ENCODE measurements around the gene CACNA2D3. TPM values are rescaled to one million over a fixed set of nuclear protein-coding genes. Genes with fewer than 3 reads are reported as not detected.
A peak's percentile ranks its signal among the peaks of the same experiment; 100 is the strongest.
"Not testable (repeated sequence)": the region's sequence is repeated elsewhere in the genome, so short reads cannot be mapped to it uniquely, and the experiment has no call there.

The CACNA2D3 gene
- not detected for total RNA-seq

GRCh38 chr3:54122324-54123002, at the start of gene CACNA2D3:
TSS of gene CACNA2D3 (plus strand) at chr3:54122552.
- Mint-ChIP-seq H3K27me3 (peaks cover 33% of the 10 kb centered on the region), H3K9me3 (no peaks in the 10 kb centered on the region), H3K4me1 (no peaks in the 10 kb centered on the region), H3K4me3 (peak within 1 kb of the TSS; percentile 6), H3K27ac (no peak within 1 kb of the TSS), H3K36me3 (ENCODE audit: low read depth) (no peaks in the 10 kb centered on the region)
- ATAC-seq (replicated peaks): no peak

- Mint-ChIP-seq H3K4me1 (no peaks in the 10 kb centered on the region), H3K27me3 (peaks cover 4% of the 10 kb centered on the region), H3K27ac (no peak overlapping the region), H3K4me3 (no peak overlapping the region), H3K36me3 (ENCODE audit: low read depth) (no peaks in the 10 kb centered on the region), H3K9me3 (no peaks in the 10 kb centered on the region)
- no peak for ATAC-seq (replicated peaks)
Measured at GRCh38 chr3:54073386-54073785, 49.0 kb upstream of the CACNA2D3 start.

GRCh38 chr3:54079314-54079713, 43.0 kb upstream of the CACNA2D3 start:
- H3K4me3 Mint-ChIP-seq: no peak overlapping the region

GRCh38 chr3:54079730-54080325, 42.5 kb upstream of the CACNA2D3 start:
- ATAC-seq (replicated peaks): no peak
- Mint-ChIP-seq H3K4me3 (no peak overlapping the region), H3K27me3 (peaks cover 12% of the 10 kb centered on the region), H3K27ac (no peak overlapping the region), H3K4me1 (no peaks in the 10 kb centered on the region), H3K9me3 (no peaks in the 10 kb centered on the region), H3K36me3 (ENCODE audit: low read depth) (no peaks in the 10 kb centered on the region)

More at GRCh38 chr3:54079314-54079713, 43.0 kb upstream of the CACNA2D3 start:
- peaks cover 8% of the 10 kb centered on the region for H3K27me3 Mint-ChIP-seq
- no peaks in the 10 kb centered on the region for H3K9me3 Mint-ChIP-seq
- no peak overlapping the region for H3K27ac Mint-ChIP-seq
- no peak for ATAC-seq (replicated peaks)
- H3K36me3 Mint-ChIP-seq (ENCODE audit: low read depth): no peaks in the 10 kb centered on the region
- H3K4me1 Mint-ChIP-seq: no peaks in the 10 kb centered on the region

- H3K9me3 Mint-ChIP-seq: no peaks in the 10 kb centered on the region
- no peaks in the 10 kb centered on the region for H3K4me1 Mint-ChIP-seq
Measured at GRCh38 chr3:54083921-54084320, 38.4 kb upstream of the CACNA2D3 start.

GRCh38 chr3:54085936-54086335, 36.4 kb upstream of the CACNA2D3 start:
- H3K4me3 Mint-ChIP-seq: no peak overlapping the region
- H3K9me3 Mint-ChIP-seq: no peaks in the 10 kb centered on the region
- peaks cover 32% of the 10 kb centered on the region for H3K27me3 Mint-ChIP-seq
- ATAC-seq (replicated peaks): no peak
- H3K4me1 Mint-ChIP-seq: no peaks in the 10 kb centered on the region
- no peak overlapping the region for H3K27ac Mint-ChIP-seq
- H3K36me3 Mint-ChIP-seq (ENCODE audit: low read depth): no peaks in the 10 kb centered on the region

More at GRCh38 chr3:54083921-54084320, 38.4 kb upstream of the CACNA2D3 start:
- no peak overlapping the region for H3K27ac Mint-ChIP-seq
- no peaks in the 10 kb centered on the region for H3K36me3 Mint-ChIP-seq (ENCODE audit: low read depth)
- ATAC-seq (replicated peaks): no peak
- H3K27me3 Mint-ChIP-seq: peaks cover 32% of the 10 kb centered on the region
- no peak overlapping the region for H3K4me3 Mint-ChIP-seq

- H3K4me3 Mint-ChIP-seq: no peak overlapping the region
- ATAC-seq (replicated peaks): no peak
- H3K9me3 Mint-ChIP-seq: no peaks in the 10 kb centered on the region
- H3K27ac Mint-ChIP-seq: no peak overlapping the region
- H3K27me3 Mint-ChIP-seq: peaks cover 32% of the 10 kb centered on the region
- H3K4me1 Mint-ChIP-seq: no peaks in the 10 kb centered on the region
- H3K36me3 Mint-ChIP-seq (ENCODE audit: low read depth): no peaks in the 10 kb centered on the region
Measured at GRCh38 chr3:54086652-54087405, 35.5 kb upstream of the CACNA2D3 start.

GRCh38 chr3:54087581-54088410, 34.6 kb upstream of the CACNA2D3 start:
- H3K36me3 Mint-ChIP-seq (ENCODE audit: low read depth): no peaks in the 10 kb centered on the region
- H3K4me3 Mint-ChIP-seq: no peak overlapping the region
- H3K27ac Mint-ChIP-seq: no peak overlapping the region
- no peak for ATAC-seq (replicated peaks)
- no peaks in the 10 kb centered on the region for H3K9me3 Mint-ChIP-seq
- peaks cover 32% of the 10 kb centered on the region for H3K27me3 Mint-ChIP-seq
- H3K4me1 Mint-ChIP-seq: no peaks in the 10 kb centered on the region

GRCh38 chr3:54093491-54094248, 28.7 kb upstream of the CACNA2D3 start:
- H3K36me3 Mint-ChIP-seq (ENCODE audit: low read depth): no peaks in the 10 kb centered on the region
- no peaks in the 10 kb centered on the region for H3K9me3 Mint-ChIP-seq
- peaks cover 8% of the 10 kb centered on the region for H3K27me3 Mint-ChIP-seq
- H3K27ac Mint-ChIP-seq: no peak overlapping the region
- H3K4me3 Mint-ChIP-seq: no peak overlapping the region
- no peaks in the 10 kb centered on the region for H3K4me1 Mint-ChIP-seq
- no peak for ATAC-seq (replicated peaks)

- Mint-ChIP-seq H3K27ac (no peak overlapping the region), H3K36me3 (ENCODE audit: low read depth) (no peaks in the 10 kb centered on the region), H3K4me3 (no peak overlapping the region), H3K4me1 (no peaks in the 10 kb centered on the region), H3K9me3 (no peaks in the 10 kb centered on the region), H3K27me3 (peaks cover 4% of the 10 kb centered on the region)
- ATAC-seq (replicated peaks): no peak
Measured at GRCh38 chr3:54094926-54095325, 27.4 kb upstream of the CACNA2D3 start.

- H3K36me3 Mint-ChIP-seq (ENCODE audit: low read depth): no peaks in the 10 kb centered on the region
- no peak for ATAC-seq (replicated peaks)
Measured at GRCh38 chr3:54099381-54099780, 23.0 kb upstream of the CACNA2D3 start.

GRCh38 chr3:54104084-54104483, 18.3 kb upstream of the CACNA2D3 start:
- Mint-ChIP-seq H3K4me1 (no peaks in the 10 kb centered on the region), H3K4me3 (no peak overlapping the region), H3K9me3 (no peaks in the 10 kb centered on the region), H3K36me3 (ENCODE audit: low read depth) (no peaks in the 10 kb centered on the region), H3K27ac (no peak overlapping the region), H3K27me3 (peaks cover 11% of the 10 kb centered on the region)
- no peak for ATAC-seq (replicated peaks)

More at GRCh38 chr3:54099381-54099780, 23.0 kb upstream of the CACNA2D3 start:
- Mint-ChIP-seq H3K27ac (no peak overlapping the region), H3K4me1 (no peaks in the 10 kb centered on the region), H3K9me3 (no peaks in the 10 kb centered on the region), H3K4me3 (no peak overlapping the region), H3K27me3 (peaks cover 4% of the 10 kb centered on the region)

GRCh38 chr3:54116129-54116528, 6.2 kb upstream of the CACNA2D3 start:
- not testable (repeated sequence) for H3K4me3 Mint-ChIP-seq; H3K9me3 Mint-ChIP-seq; ATAC-seq (replicated peaks); H3K27ac Mint-ChIP-seq; H3K36me3 Mint-ChIP-seq (ENCODE audit: low read depth); H3K4me1 Mint-ChIP-seq
- H3K27me3 Mint-ChIP-seq: peaks cover 28% of the 10 kb centered on the region

Measured in activated T-helper 17 cell treated with anti-CD3 and anti-CD28 coated beads, Interleukin-2, amount 50 U/mL, for 72 hours (primary cell).